WTC11 (cell line): ENCODE measurements around the gene CD48. TPM values are rescaled to one million over a fixed set of nuclear protein-coding genes. Genes with fewer than 3 reads are reported as not detected.
A peak's percentile ranks its signal among the peaks of the same experiment; 100 is the strongest.

ENCODE experiments used
- ATAC-seq: fragments of 200-7000 bp; cut with Tn5 transposase; 2 replicates; pipeline ENCODE4 v1.10.0; 2021; ENCODE audit warnings: mild to moderate bottlenecking, moderate library complexity
- CTCF ChIA-PET: fragments of 300-600 bp; sonication (Branson Sonifier 250); formaldehyde crosslinking; loops from one replicate; lab custom pipeline; 2021; ENCODE audit warnings: antibody characterized with exemption; lab: Charles Lee
- POLR2A ChIA-PET: fragments of 350-600 bp; sonication (Branson Sonifier 250); formaldehyde crosslinking; loops from one replicate; lab custom pipeline; 2021; ENCODE audit warnings: antibody characterized with exemption; lab: Charles Lee
- DNase-seq: peaks from one replicate; pipeline ENCODE4 v3.0.0; 2021; ENCODE audit warnings: low spot score
- H3K27ac Mint-ChIP-seq: 2 replicates; pipeline ENCODE4 v1.8.0; 2021; ENCODE audit warnings: mixed read lengths
- H3K27me3 Mint-ChIP-seq: 2 replicates; pipeline ENCODE4 v1.8.0; 2021; ENCODE audit warnings: low read depth, mild to moderate bottlenecking, moderate library complexity, mixed read lengths
- H3K36me3 Mint-ChIP-seq: 2 replicates; pipeline ENCODE4 v1.8.0; 2021; ENCODE audit warnings: mixed read lengths
- H3K4me1 Mint-ChIP-seq: 2 replicates; pipeline ENCODE4 v1.8.0; 2022; ENCODE audit warnings: mixed read lengths
- H3K4me3 Mint-ChIP-seq: 2 replicates; pipeline ENCODE4 v1.8.0; 2021; ENCODE audit warnings: mild to moderate bottlenecking, moderate library complexity, mixed read lengths
- H3K9me3 Mint-ChIP-seq: 2 replicates; pipeline ENCODE4 v1.8.0; 2021; ENCODE audit warnings: mixed read lengths
- ATF2 ChIP-seq: sonication (generic); formaldehyde crosslinking; IDR thresholded peaks from 2 replicates; pipeline ENCODE4 v1.8.1; 2022; ENCODE audit warnings: low read depth, missing genetic modification reagents, borderline replicate concordance
- E2F5 ChIP-seq: sonication (generic); formaldehyde crosslinking; IDR thresholded peaks from 2 replicates; pipeline ENCODE4 v1.8.1; 2022; ENCODE audit warnings: mild to moderate bottlenecking, moderate library complexity, missing genetic modification reagents
- FOXK1 ChIP-seq: sonication (generic); formaldehyde crosslinking; IDR thresholded peaks from 2 replicates; pipeline ENCODE4 v1.8.0; 2022; ENCODE audit warnings: mild to moderate bottlenecking, moderate library complexity, missing genetic modification reagents
- GTF2I ChIP-seq: fragments of 250-450 bp; sonication (Bioruptor Pico); conservative IDR thresholded peaks from 2 replicates; pipeline ENCODE4 v1.4.0; 2021; ENCODE audit warnings: mild to moderate bottlenecking
- JUN ChIP-seq: sonication (generic); formaldehyde crosslinking; IDR thresholded peaks from 2 replicates; pipeline ENCODE4 v1.8.0; 2023; ENCODE audit warnings: mild to moderate bottlenecking, missing genetic modification reagents
- MLX ChIP-seq: sonication (generic); formaldehyde crosslinking; IDR thresholded peaks from 2 replicates; pipeline ENCODE4 v1.8.1; 2023; ENCODE audit warnings: mild to moderate bottlenecking, missing genetic modification reagents, moderate library complexity
- MXD4 ChIP-seq: fragments of 250-450 bp; sonication (Bioruptor Pico); IDR thresholded peaks from 2 replicates; pipeline ENCODE4 v1.8.0; 2021; ENCODE audit warnings: mild to moderate bottlenecking, moderate library complexity, borderline replicate concordance
- NFATC4 ChIP-seq: fragments of 250-450 bp; sonication (Bioruptor Pico); IDR thresholded peaks from 2 replicates; pipeline ENCODE4 v1.9.0; 2021; ENCODE audit warnings: mild to moderate bottlenecking
- NR2C2 ChIP-seq: sonication (generic); formaldehyde crosslinking; IDR thresholded peaks from 2 replicates; pipeline ENCODE4 v1.8.0; 2022; ENCODE audit warnings: mild to moderate bottlenecking, missing genetic modification reagents
- OVOL2 ChIP-seq: fragments of 250-450 bp; sonication (Bioruptor Pico); IDR thresholded peaks from 2 replicates; pipeline ENCODE4 v1.9.0; 2021; ENCODE audit warnings: mild to moderate bottlenecking, borderline replicate concordance
- PREB ChIP-seq: sonication (generic); formaldehyde crosslinking; IDR thresholded peaks from 2 replicates; pipeline ENCODE4 v1.8.1; 2022; ENCODE audit warnings: mild to moderate bottlenecking, missing genetic modification reagents, moderate library complexity, borderline replicate concordance
- RELA ChIP-seq: sonication (generic); formaldehyde crosslinking; IDR thresholded peaks from 2 replicates; pipeline ENCODE4 v1.8.1; 2022; ENCODE audit warnings: missing genetic modification reagents, mild to moderate bottlenecking, borderline replicate concordance
- TEAD4 ChIP-seq: sonication (generic); formaldehyde crosslinking; IDR thresholded peaks from 2 replicates; pipeline ENCODE4 v1.8.0; 2022; ENCODE audit warnings: mild to moderate bottlenecking, missing genetic modification reagents
- USF1 ChIP-seq: sonication (generic); formaldehyde crosslinking; IDR thresholded peaks from 2 replicates; pipeline ENCODE4 v1.8.0; 2022; ENCODE audit warnings: mild to moderate bottlenecking, missing genetic modification reagents
- USF2 ChIP-seq: sonication (generic); formaldehyde crosslinking; IDR thresholded peaks from 2 replicates; pipeline ENCODE4 v1.8.1; 2023; ENCODE audit warnings: mild to moderate bottlenecking, missing genetic modification reagents, moderate library complexity
- ZNF138 ChIP-seq: sonication (generic); formaldehyde crosslinking; conservative IDR thresholded peaks from 2 replicates; pipeline ENCODE4 v1.8.1; 2022; ENCODE audit warnings: mild to moderate bottlenecking, moderate library complexity, missing genetic modification reagents
- ZNF263 ChIP-seq: sonication (generic); formaldehyde crosslinking; IDR thresholded peaks from 2 replicates; pipeline ENCODE4 v1.8.1; 2022; ENCODE audit warnings: low read depth, mild to moderate bottlenecking, moderate library complexity, missing genetic modification reagents
- ZNF396 ChIP-seq: fragments of 250-450 bp; sonication (Bioruptor Pico); IDR thresholded peaks from 2 replicates; pipeline ENCODE4 v1.8.0; 2021; ENCODE audit warnings: mild to moderate bottlenecking, moderate library complexity, borderline replicate concordance
- total RNA-seq: library from RNA; stranded (reverse); gene quantifications from 3 replicates; pipeline ENCODE4 v1.2.3, GENCODE V29; 2021
- TF ChIP-seq, protein P1 (sequence below): sonication (generic); formaldehyde crosslinking; IDR thresholded peaks from 2 replicates; pipeline ENCODE4 v1.8.0; 2022; ENCODE audit warnings: mild to moderate bottlenecking, missing genetic modification reagents
- TF ChIP-seq, protein P2 (sequence below): sonication (generic); formaldehyde crosslinking; IDR thresholded peaks from 2 replicates; pipeline ENCODE4 v1.8.0; 2023; ENCODE audit warnings: missing genetic modification reagents, mild to moderate bottlenecking, borderline replicate concordance

Gene CD48
- total RNA-seq, 1 experiment from 2014 or later: 0.66 TPM

GRCh38 chr1:160726498-160727315 is 15.1 kb upstream of the CD48 start (continued):
- TF ChIP-seq USF1 (CRISPR knock-in tag): no peak
- TF ChIP-seq FOXK1 (CRISPR knock-in tag): no peak
- no peak for TF ChIP-seq MXD4 (CRISPR knock-in tag)
- no peak for TF ChIP-seq JUN (CRISPR knock-in tag)
- TF ChIP-seq NFATC4 (CRISPR knock-in tag): no peak
- TF ChIP-seq ZNF396 (CRISPR knock-in tag): 0 out of 2 replicates have a peak, but pooled peaks have one; percentile 33
- no peak for TF ChIP-seq GTF2I (CRISPR knock-in tag)
- TF ChIP-seq PREB (CRISPR knock-in tag): no peak
- TF ChIP-seq NR2C2 (CRISPR knock-in tag): no peak
- TF ChIP-seq ZNF263: no peak
- TF ChIP-seq RELA (CRISPR knock-in tag): no peak
- TF ChIP-seq, all 79 proteins: peak for 3

DNA sequence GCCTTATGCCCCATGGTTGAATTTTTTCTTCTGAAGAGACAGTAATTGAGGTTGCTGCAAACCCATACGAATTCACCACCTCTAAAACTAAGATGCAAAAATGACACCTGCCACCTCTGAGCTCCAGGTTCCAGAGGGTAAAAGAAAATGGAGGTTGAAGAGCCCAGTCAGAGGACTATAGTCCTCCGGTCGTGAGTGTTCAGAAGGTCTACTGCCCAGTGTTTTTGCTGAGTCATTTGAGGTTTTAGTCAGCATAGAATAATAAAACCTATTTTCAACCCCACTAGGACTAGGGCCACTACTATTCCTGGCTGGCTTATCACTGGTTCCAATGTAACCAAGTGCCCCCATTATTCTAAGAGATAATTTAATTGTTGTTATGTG is 14.5 kb upstream of the CD48 start:
- CTCF ChIA-PET: interaction anchor here (0.7 to 5.1 kb wide), 9 partner anchors 15 to 227 kb away, joined by 3 to 47 read pairs (median 4); partner anchors contain the start of genes ITLN1 and ITLN2
- ATAC-seq: peak; percentile 4
- no peak for TF ChIP-seq ATF2 (CRISPR knock-in tag)
- TF ChIP-seq USF2 (CRISPR knock-in tag): no peak
- no peak for TF ChIP-seq GTF2I (CRISPR knock-in tag)
- TF ChIP-seq, protein P1, sequence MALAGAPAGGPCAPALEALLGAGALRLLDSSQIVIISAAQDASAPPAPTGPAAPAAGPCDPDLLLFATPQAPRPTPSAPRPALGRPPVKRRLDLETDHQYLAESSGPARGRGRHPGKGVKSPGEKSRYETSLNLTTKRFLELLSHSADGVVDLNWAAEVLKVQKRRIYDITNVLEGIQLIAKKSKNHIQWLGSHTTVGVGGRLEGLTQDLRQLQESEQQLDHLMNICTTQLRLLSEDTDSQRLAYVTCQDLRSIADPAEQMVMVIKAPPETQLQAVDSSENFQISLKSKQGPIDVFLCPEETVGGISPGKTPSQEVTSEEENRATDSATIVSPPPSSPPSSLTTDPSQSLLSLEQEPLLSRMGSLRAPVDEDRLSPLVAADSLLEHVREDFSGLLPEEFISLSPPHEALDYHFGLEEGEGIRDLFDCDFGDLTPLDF (CRISPR knock-in tag): no peak
- TF ChIP-seq MLX (CRISPR knock-in tag): no peak
- no peak for TF ChIP-seq OVOL2
- TF ChIP-seq ZNF138 (CRISPR knock-in tag): no peak
- TF ChIP-seq TEAD4: no peak
- TF ChIP-seq, protein P2, sequence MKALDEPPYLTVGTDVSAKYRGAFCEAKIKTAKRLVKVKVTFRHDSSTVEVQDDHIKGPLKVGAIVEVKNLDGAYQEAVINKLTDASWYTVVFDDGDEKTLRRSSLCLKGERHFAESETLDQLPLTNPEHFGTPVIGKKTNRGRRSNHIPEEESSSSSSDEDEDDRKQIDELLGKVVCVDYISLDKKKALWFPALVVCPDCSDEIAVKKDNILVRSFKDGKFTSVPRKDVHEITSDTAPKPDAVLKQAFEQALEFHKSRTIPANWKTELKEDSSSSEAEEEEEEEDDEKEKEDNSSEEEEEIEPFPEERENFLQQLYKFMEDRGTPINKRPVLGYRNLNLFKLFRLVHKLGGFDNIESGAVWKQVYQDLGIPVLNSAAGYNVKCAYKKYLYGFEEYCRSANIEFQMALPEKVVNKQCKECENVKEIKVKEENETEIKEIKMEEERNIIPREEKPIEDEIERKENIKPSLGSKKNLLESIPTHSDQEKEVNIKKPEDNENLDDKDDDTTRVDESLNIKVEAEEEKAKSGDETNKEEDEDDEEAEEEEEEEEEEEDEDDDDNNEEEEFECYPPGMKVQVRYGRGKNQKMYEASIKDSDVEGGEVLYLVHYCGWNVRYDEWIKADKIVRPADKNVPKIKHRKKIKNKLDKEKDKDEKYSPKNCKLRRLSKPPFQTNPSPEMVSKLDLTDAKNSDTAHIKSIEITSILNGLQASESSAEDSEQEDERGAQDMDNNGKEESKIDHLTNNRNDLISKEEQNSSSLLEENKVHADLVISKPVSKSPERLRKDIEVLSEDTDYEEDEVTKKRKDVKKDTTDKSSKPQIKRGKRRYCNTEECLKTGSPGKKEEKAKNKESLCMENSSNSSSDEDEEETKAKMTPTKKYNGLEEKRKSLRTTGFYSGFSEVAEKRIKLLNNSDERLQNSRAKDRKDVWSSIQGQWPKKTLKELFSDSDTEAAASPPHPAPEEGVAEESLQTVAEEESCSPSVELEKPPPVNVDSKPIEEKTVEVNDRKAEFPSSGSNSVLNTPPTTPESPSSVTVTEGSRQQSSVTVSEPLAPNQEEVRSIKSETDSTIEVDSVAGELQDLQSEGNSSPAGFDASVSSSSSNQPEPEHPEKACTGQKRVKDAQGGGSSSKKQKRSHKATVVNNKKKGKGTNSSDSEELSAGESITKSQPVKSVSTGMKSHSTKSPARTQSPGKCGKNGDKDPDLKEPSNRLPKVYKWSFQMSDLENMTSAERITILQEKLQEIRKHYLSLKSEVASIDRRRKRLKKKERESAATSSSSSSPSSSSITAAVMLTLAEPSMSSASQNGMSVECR (CRISPR knock-in tag): no peak
- TF ChIP-seq PREB (CRISPR knock-in tag): no peak
- no peak for TF ChIP-seq E2F5

More for the DNA sequence above, 14.5 kb upstream of the CD48 start:
- no peaks in the 10 kb centered on the region for H3K27me3 Mint-ChIP-seq
- peaks cover 8% of the 10 kb centered on the region; the same call in 1 of the 2 replicates for H3K9me3 Mint-ChIP-seq
- POLR2A ChIA-PET: no interaction called here
- DNase-seq: no peak
- no peak overlapping the region for H3K27ac Mint-ChIP-seq
- no peak overlapping the region for H3K4me3 Mint-ChIP-seq
- H3K4me1 Mint-ChIP-seq: peaks cover 23% of the 10 kb centered on the region
- H3K36me3 Mint-ChIP-seq: peaks cover 6% of the 10 kb centered on the region
